HepG2 (cell line): ENCODE data around the gene ABCB7.

Experiments used
- IKZF5 ChIP-seq: IDR thresholded peaks from 2 replicates; pipeline ENCODE4 v1.6.1; 2018; ENCODE audit warnings: missing genetic modification reagents, mild to moderate bottlenecking, missing compliant biosample characterization
- POLR2AphosphoS2 ChIP-seq: IDR thresholded peaks from 2 replicates; pipeline ENCODE4 v1.6.1; 2011; ENCODE audit warnings: low read depth, low read length, improper control_type of control experiment

- TF ChIP-seq POLR2AphosphoS2 (no peak), IKZF5 (no peak)
Measured at GRCh38 chrX:75086731-75087195, 69.3 kb downstream of the ABCB7 start.
